Hepatocyte (in vitro differentiated cells): ENCODE results near the gene SMPDL3B.

ENCODE experiments used
- EZH2 ChIP-seq: fragments of 200-600 bp; sonication (generic); IDR thresholded peaks from 2 replicates; pipeline ENCODE4 v1.6.1; 2016; ENCODE audit warnings: antibody characterized with exemption, mild to moderate bottlenecking, borderline replicate concordance
- EZH2phosphoT487 ChIP-seq: fragments of 200-600 bp; sonication (generic); IDR thresholded peaks from one replicate; pipeline ENCODE4 v1.6.1; 2018; ENCODE audit warnings: antibody characterized with exemption, mild to moderate bottlenecking, low read depth, moderate library complexity; ENCODE audit not compliant: unreplicated experiment, severe bottlenecking
- TF ChIP-seq, protein P1 (sequence below): fragments of 200-600 bp; sonication (generic); IDR thresholded peaks from 2 replicates; pipeline ENCODE4 v1.5.1; 2016; ENCODE audit warnings: antibody characterized with exemption, mild to moderate bottlenecking; ENCODE audit not compliant: poor library complexity

DNA sequence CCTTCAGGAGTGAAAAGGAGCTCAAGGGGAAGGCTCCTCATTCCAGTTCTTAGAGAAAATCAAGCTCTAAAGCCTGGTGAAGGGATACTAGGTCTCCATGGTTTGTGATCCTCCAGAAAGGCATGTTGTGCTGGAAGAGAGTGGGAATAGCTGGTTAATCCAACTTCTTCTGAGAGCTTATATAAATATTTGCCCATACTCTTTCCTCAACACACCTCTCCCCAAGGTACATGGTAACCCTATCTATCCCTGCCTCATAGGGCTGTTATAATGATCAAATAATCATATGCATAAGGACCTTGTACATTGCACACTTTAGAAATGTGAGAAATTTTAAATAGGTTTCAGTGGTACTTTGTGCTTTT lies 39.6 kb downstream of the SMPDL3B start:
- TF ChIP-seq, protein P1, sequence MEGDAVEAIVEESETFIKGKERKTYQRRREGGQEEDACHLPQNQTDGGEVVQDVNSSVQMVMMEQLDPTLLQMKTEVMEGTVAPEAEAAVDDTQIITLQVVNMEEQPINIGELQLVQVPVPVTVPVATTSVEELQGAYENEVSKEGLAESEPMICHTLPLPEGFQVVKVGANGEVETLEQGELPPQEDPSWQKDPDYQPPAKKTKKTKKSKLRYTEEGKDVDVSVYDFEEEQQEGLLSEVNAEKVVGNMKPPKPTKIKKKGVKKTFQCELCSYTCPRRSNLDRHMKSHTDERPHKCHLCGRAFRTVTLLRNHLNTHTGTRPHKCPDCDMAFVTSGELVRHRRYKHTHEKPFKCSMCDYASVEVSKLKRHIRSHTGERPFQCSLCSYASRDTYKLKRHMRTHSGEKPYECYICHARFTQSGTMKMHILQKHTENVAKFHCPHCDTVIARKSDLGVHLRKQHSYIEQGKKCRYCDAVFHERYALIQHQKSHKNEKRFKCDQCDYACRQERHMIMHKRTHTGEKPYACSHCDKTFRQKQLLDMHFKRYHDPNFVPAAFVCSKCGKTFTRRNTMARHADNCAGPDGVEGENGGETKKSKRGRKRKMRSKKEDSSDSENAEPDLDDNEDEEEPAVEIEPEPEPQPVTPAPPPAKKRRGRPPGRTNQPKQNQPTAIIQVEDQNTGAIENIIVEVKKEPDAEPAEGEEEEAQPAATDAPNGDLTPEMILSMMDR, result no peak
- TF ChIP-seq EZH2 (no peak), EZH2phosphoT487 (no peak)
